Spleen (tissue), 7 donors: Measurements from ENCODE around the gene NIT2.

Source experiments
- CTCF ChIP-seq, 11 experiments: fragments of 200-600 bp in 7 of 11; fragments of 450-650 bp in 4 of 11; sonication (generic) in 4 of 11; IDR thresholded peaks in 8 of 11; conservative IDR thresholded peaks in 3 of 11; 1 replicate in 7 of 11; 2 replicates in 4 of 11; pipeline versions ENCODE4 v1.4.0 to v1.8.0; 2016 to 2021; ENCODE audit warnings: antibody characterized with exemption in 11 of 11, inconsistent platforms in 4 of 11, mild to moderate bottlenecking in 1 of 11
- POLR2A ChIP-seq, 3 donors: fragments of 450-650 bp; IDR thresholded peaks; one replicate each; pipeline ENCODE4 v1.5.1; 2017; ENCODE audit warnings: antibody characterized with exemption in 3 of 3, mild to moderate bottlenecking in 1 of 3
- donor health status: DM: no; HTN: no; CAD: no; lungs with moderate emphysema.
- donor health status: DM: no; HTN: no; CAD: no.
- donor health status: DM: no; HTN: no; CAD: no.

GRCh38 chr3:100306695-100307094 lies 27.9 kb upstream of the NIT2 start:
- TF ChIP-seq POLR2A (IDR thresholded peaks at IDR 0.05), result no peak
- TF ChIP-seq CTCF (IDR thresholded peaks at IDR 0.05 in 8 of 11, conservative IDR thresholded peaks at IDR 0.05 in 3 of 11), result no peak
